Measurements from ENCODE around the gene CCR5. TPM values are rescaled to one million over a fixed set of nuclear protein-coding genes. Genes with fewer than 3 reads are reported as not detected.

The CCR5 gene
- total RNA-seq = not detected

GRCh38 chr3:46370839-46371518, at the start of gene CCR5:
Gene CCR5 (plus strand): TSS chr3:46370946. CDS start chr3:46372903, 1,957 bp downstream.

GRCh38 chr3:46353647-46354410, 16.9 kb upstream of the CCR5 start, which contains the start of gene CCR2:
Gene CCR2 (plus strand): TSS chr3:46354111. CDS start chr3:46357528, 3,417 bp downstream.

GRCh38 chr3:46406788-46407611, 36.3 kb downstream of the CCR5 start, which contains the start of the genes CCR5AS and CCRL2:
Gene CCR5AS (minus strand): TSS chr3:46407066.
Gene CCRL2 (plus strand): TSS chr3:46407259. CDS start chr3:46408080, 821 bp downstream.

Other genes starting within 250 kb of the CCR5 start
- 3.2 TPM for gene CCR1, start 162.6 kb upstream of the CCR5 start, total RNA-seq
- gene CCR3, start 128.5 kb upstream of the CCR5 start, total RNA-seq = not detected
- 0.23 TPM for gene CCR2, start 16.8 kb upstream of the CCR5 start, total RNA-seq
- 1.4 TPM for gene CCRL2, start 36.3 kb downstream of the CCR5 start, total RNA-seq
- gene LTF, start 94.0 kb downstream of the CCR5 start, total RNA-seq = 0.92 TPM
- gene RTP3, start 127.0 kb downstream of the CCR5 start, total RNA-seq = not detected
- 1.2 TPM for gene LRRC2, start 195.4 kb downstream of the CCR5 start, total RNA-seq
- not detected for gene FAM240A, start 241.6 kb downstream of the CCR5 start, total RNA-seq

Measured in diencephalon (tissue), 1 donor.